GM12872 (cell line): Measurements from ENCODE around the gene FRYL.

Source experiments
- CTCF ChIP-seq: IDR thresholded peaks from 3 replicates; pipeline ENCODE4 v1.5.1; 2011; ENCODE audit warnings: low read depth, mild to moderate bottlenecking, low read length, moderate library complexity; ENCODE audit not compliant: insufficient read depth

Gene FRYL

GRCh38 chr4:48752246-48752645, 27.8 kb downstream of the FRYL start:
- TF ChIP-seq CTCF = no peak

GRCh38 chr4:48748949-48749596, 31.0 kb downstream of the FRYL start:
- no peak for TF ChIP-seq CTCF

GRCh38 chr4:48746608-48747362, 33.3 kb downstream of the FRYL start:
- no peak for TF ChIP-seq CTCF

GRCh38 chr4:48742412-48742811, 37.7 kb downstream of the FRYL start:
- TF ChIP-seq CTCF = no peak

GRCh38 chr4:48739560-48740019, 40.5 kb downstream of the FRYL start:
- no peak for TF ChIP-seq CTCF

GRCh38 chr4:48738856-48739255, 41.2 kb downstream of the FRYL start:
- TF ChIP-seq CTCF = no peak

GRCh38 chr4:48727666-48728459, 52.2 kb downstream of the FRYL start:
- TF ChIP-seq CTCF = no peak
